GM21825 (cell line): ENCODE measurements around the gene ULK1.
"Not testable (repeated sequence)": the region's sequence is repeated elsewhere in the genome, so short reads cannot be mapped to it uniquely, and the experiment has no call there.

Experiments
- ATAC-seq: cut with Tn5 transposase; IDR thresholded peaks from one replicate; pipeline ENCODE4 v1.9.1; 2021; ENCODE audit warnings: mild to moderate bottlenecking, moderate library complexity; ENCODE audit not compliant: unreplicated experiment

The ULK1 gene

GRCh38 chr12:131941116-131941986 lies 46.9 kb downstream of the ULK1 start:
- no peak for ATAC-seq

GRCh38 chr12:131941987-131942341 lies 47.5 kb downstream of the ULK1 start:
- ATAC-seq, result no peak

- ATAC-seq, result no peak
These were observed 48.2 kb downstream of the ULK1 start for GRCh38 chr12:131942671-131943070.

- no peak for ATAC-seq
These were observed 49.0 kb downstream of the ULK1 start for GRCh38 chr12:131943389-131943788.

- no peak for ATAC-seq
These were observed 49.5 kb downstream of the ULK1 start for GRCh38 chr12:131943876-131944275.

GRCh38 chr12:131944601-131945251 lies 50.3 kb downstream of the ULK1 start:
- no peak for ATAC-seq

GRCh38 chr12:131946757-131947156 lies 52.3 kb downstream of the ULK1 start:
- no peak for ATAC-seq

- no peak for ATAC-seq
These were observed 53.1 kb downstream of the ULK1 start for GRCh38 chr12:131947482-131948027.

- ATAC-seq, result no peak
These were observed 53.8 kb downstream of the ULK1 start for GRCh38 chr12:131948166-131948712.

GRCh38 chr12:131948713-131949430 lies 54.5 kb downstream of the ULK1 start:
- not testable (repeated sequence) for ATAC-seq

GRCh38 chr12:131949431-131950181 lies 55.2 kb downstream of the ULK1 start, which contains the start of gene EP400:
TSS of gene EP400 (plus strand) at chr12:131949942. CDS start at chr12:131960620, 10,678 bp downstream.
- ATAC-seq, result peak; percentile 91

- peak; percentile 28 for ATAC-seq
These were observed 55.9 kb downstream of the ULK1 start for GRCh38 chr12:131950182-131950913.

GRCh38 chr12:131953810-131954209 lies 59.4 kb downstream of the ULK1 start:
- not testable (repeated sequence) for ATAC-seq

GRCh38 chr12:131954460-131954859 lies 60.0 kb downstream of the ULK1 start:
- not testable (repeated sequence) for ATAC-seq

- no peak for ATAC-seq
These were observed 64.7 kb downstream of the ULK1 start for GRCh38 chr12:131959116-131959515.

GRCh38 chr12:131959641-131960589 lies 65.5 kb downstream of the ULK1 start:
- no peak for ATAC-seq

GRCh38 chr12:131960590-131961325 lies 66.3 kb downstream of the ULK1 start:
- not testable (repeated sequence) for ATAC-seq

- not testable (repeated sequence) for ATAC-seq
These were observed 66.9 kb downstream of the ULK1 start for GRCh38 chr12:131961328-131961727.
